DMS79 treated with DMSO at 0.1 percent for 48 hours (cell line): ENCODE measurements around the gene PSMC5.
"Not testable (repeated sequence)": the region's sequence is repeated elsewhere in the genome, so short reads cannot be mapped to it uniquely, and the experiment has no call there.

Source experiments
- DNase-seq: peaks from one replicate; lab custom pipeline; 2025; lab: John Stamatoyannopoulos, UW

Gene PSMC5

DNA sequence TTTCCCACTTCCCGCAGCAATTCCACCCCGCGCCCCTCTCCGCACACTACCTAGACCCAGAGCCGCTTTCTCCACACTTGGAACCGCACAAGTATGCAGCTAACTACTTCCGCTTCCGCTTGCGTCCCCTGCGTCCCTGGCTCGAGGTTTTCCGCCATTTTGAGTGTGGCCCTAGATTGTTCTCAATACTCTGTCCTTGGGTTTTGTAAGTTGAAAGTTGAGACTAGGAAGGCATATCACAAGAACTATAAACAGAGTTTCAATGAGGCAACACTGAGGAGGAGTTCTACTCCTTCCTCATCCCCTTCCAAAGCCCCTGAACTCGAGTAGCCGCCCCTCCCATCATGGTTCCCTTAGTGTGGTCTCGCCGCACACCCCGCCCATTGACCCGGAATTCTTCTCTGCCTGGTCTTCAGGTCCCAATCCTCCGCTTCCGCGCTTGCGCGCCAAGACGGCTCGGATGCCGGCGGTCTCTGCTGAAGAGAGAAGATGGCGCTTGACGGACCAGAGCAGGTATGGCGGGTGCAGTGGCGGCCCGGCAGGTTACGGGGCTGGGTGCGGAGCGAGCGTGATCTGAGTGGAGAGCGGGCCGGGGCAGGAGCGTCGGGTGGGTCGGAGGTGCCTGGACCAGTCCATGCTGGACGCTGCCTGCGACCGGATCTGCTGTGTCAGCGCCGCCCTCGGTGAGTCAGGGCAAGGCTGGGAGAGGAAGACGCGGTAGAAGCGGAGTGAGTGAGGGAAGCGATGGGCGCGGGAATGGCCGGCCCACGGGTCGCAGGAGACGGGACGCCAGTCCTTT, at the start of gene PSMC5, which contains the start of gene FTSJ3:
Gene PSMC5, plus strand, starts transcription at position 430 of the 799 bp plus-strand sequence. Its CDS starts 60 bp downstream, at position 490.
Gene FTSJ3, minus strand, starts transcription at position 662 of the 799 bp plus-strand sequence. CDS start 761 bp downstream, outside the sequence.
- DNase-seq: peak; percentile 89

DNA sequence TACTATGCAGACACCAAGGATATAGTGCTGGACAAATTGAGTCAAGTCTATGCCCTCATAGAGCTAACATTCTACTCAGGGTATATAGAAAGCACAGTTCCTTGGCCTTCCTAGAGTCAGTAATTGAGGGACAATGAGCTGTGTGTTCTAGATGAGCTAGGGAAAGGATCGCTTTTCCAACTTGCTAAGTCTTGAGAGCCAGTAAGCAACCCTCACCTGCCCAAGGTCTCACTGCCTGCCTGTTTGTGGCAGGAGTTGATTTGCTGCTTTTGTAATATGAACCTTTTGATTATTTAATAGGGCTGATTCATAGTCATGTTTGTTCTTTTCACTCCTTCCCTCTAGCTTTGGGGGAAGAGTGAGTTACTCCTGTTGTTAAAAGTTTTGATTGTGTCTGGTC, 46.7 kb upstream of the PSMC5 start:
- DNase-seq: no peak

DNA sequence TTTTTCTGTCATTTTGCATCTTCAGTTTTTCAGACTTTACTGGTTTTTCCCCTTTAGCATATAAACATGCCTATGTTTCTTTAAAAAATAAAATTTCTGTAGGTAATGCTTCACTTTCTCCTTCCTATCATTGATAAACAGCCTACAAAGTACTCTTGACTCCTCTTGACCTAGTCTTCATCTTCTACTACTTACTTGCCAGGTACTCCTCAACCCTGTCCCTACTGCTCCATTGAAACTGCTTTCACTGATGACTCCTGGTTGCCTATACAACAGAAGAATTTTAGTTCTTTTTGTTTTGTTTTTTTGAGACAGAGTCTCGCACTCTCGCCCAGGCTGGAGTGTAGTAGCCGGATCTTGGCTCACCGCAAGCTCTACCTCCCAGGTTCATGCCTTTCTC, 46.3 kb upstream of the PSMC5 start:
- no peak for DNase-seq

DNA sequence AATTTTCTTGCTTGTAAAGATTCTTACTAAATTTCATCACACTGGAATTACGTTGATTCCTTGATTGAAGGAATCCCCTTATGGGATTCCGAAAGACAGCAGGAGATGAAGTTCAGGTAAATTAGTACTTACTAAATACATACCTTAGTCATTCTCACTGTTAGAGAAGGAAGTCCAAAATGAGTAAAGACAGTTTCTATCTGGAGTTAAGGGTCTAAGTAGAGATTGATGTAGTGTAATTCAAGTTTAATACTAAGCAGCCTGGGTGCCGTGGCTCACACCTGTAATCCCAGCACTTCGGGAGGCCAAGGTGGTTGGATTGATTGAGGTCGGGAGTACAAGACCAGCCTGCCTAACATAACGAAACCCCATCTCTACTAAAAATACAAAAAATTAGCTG, 43.7 kb upstream of the PSMC5 start:
- no peak for DNase-seq

DNA sequence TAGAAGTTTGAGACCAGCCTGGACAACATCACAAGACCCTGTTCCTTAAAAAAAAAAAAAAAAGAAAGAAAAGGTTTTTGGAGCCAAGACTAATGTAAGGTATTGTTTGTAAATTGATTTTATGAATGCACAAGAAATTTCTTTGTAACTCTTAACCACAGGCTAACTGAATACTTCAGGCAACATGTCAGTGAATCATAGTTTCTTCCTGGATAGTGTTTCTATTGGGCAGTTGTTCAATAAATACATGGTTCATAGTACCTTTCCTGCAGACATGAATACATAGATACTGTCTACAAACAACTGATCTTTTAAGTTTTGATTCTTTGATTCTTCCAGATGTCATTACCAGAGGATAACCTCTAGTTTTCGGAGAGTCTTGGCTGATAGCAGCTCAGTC, 41.7 kb upstream of the PSMC5 start:
- DNase-seq: no peak

DNA sequence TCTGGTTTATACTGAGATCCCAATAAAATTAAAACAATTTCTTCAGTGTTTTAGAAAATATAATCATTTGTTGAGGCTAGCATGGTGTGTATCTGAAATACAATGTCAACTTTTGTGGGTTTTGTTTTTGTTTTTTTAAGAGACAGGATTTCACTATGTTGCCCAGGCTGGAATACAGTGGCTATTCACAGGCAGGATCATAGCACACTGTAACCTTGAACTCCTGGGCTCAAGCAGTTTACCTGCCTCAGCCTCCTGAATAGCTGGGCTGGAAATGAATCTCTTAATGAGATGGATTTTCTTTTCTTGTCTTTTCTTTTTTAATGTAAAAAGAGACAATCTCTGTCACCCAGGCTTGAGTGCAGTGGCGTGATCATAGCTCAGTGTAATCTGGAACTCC, 41.1 kb upstream of the PSMC5 start:
- no peak for DNase-seq

DNA sequence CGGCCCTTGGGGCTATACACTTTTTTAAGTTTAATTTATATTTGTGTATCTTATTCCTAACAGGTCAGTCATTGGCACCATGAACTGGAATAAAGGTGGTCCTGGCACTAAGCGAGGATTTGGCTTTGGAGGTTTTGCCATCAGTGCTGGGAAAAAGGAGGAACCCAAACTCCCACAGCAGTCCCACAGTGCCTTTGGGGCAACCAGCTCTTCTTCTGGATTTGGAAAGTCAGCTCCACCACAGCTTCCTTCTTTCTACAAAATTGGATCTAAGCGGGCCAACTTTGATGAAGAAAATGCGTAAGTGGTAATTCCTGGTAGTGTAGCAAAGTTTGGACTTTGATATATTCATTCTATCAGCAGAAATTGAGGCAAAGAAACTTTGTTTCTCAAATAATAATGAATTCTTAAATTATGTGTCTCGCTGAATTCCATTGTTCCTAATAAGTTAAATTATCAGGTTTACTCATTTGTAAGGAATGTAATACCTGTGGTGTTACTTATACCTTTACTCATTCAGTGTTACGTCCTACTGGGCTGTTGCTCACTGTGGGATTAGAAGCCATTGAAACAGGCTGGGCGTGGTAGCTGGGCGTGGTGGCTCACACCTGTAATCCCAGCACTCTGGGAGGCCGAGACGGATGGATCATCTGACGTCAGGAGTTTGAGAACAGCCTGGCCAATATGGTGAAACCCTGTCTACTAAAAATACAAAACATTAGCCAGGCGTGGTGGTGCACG, 40.1 kb upstream of the PSMC5 start:
- DNase-seq: no peak

DNA sequence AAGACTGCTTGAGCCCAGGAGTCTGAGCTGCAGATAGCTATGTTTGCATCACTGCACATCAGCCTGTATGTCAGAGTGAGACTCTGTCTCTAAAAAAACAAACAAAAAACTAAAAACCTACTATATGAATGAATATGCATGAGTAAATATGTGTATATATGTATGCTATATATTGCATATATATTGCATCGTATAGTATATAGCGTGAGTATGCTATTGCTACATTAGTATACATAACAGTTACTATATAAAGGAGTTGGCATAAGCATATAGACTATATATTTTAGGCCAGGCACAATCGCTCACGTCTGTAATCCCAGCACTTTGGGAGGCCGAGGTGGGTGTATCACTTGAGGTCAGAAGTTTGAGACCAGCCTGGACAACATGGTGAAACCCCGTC, 37.2 kb upstream of the PSMC5 start:
- DNase-seq: no peak

DNA sequence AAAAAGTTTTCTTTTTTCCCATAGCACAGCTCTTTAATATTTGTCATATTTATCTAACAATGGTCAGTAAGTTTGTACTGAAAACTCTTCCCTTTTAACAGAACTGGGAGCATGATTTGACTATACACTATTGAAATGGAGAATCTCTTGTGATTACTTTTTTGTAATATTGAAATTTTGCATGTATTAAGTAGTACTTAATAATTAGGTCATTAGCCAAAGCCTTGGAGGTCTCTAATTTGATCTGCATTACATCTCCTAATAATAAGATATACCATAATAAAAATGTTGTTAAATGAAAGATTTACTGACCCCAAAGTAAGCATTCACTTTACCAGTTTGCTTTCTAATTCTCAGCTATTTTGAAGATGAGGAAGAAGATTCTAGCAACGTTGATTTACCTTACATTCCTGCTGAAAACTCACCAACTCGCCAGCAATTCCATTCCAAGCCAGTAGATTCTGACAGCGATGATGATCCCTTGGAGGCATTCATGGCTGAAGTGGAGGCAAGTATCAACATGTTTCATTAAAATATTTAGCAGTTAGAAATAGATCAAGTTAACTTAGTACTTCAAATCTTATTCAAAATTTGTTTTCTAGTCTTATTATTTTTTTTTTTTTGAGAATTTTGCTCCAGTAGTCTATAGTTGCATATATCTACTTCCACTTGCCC, 35.0 kb upstream of the PSMC5 start:
- no peak for DNase-seq

DNA sequence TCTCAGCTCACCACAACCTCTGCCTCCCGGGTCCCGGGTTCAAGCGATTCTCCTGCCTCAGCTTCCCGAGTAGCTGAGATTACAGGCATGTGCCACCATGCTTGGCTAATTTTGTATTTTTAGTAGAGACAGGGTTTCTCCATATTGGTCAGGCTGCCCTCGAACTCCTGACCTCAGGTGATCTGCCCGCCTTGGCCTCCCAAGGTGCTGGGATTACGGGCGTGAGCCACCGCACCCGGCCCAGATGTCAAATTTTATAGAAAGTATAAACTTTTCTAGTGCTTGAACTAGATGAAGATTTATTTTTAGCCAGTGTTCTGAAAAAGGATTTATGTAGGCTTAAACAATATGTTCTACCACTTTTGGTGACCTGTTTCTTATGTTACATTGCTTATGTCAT, 30.9 kb upstream of the PSMC5 start:
- DNase-seq: not testable (repeated sequence)

DNA sequence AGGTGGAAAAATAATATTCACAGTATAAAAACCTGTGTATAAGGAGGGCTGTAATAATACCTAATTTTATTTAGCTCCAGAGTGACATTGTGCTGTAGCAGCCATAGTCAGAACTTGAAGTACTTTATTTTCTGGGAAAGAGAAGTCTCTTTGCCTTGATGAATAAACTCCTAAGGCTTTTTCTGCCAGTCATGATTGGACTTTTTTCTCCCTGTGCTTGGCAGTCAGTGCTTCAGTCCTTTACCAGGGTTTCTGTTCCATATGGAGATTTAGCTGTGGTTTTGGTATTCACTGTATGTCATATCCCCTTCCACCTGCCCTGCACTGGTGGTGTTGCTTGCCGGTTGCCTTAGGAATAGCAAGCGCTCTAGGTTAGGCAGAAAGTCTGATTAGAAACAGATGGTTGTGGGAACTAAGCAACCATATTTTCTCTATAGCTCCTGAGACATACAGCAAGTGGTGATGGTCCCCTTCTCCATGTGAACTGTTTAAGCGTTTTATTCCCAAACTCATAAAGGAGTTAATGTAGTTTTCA, 28.6 kb upstream of the PSMC5 start:
- DNase-seq: no peak

DNA sequence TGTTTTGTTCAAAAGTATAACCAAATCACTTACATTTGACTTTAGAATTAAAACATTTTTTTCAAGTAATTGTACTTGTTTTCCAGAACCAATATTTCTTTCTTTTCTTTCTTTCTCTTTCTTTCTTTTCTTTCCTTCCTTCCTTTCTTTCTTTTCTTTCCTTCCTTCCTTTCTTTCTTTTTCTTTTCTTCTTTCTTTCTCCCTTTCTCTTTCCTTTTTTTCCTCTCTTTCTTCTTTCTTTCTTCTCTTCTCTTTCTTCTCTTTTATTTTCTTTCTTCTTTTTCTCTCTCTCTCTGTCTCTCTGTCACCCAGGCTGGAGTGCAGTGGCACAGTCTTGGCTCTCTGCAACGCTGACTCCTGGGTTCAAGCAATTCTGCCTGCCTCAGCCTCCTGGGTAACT, 26.4 kb upstream of the PSMC5 start:
- DNase-seq: no peak

DNA sequence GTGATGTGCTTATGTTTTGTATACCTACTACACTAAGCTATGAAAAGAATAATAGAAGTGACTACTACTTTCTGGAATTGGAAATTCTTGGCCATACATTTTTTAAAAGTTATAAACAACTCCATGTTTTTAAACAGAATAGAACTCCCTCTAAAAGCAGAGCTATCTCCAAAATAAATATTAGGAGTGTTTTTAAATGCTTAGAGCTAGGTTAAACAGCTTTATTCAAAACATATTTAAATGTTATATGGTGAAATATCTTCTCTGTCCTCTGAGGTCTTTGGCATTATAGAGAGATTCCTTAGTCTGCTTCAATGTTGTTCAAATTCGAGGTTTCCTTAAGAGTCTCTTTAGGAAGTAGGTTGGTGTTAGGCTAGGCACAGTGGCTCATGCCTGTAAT, 22.9 kb upstream of the PSMC5 start:
- DNase-seq: no peak

DNA sequence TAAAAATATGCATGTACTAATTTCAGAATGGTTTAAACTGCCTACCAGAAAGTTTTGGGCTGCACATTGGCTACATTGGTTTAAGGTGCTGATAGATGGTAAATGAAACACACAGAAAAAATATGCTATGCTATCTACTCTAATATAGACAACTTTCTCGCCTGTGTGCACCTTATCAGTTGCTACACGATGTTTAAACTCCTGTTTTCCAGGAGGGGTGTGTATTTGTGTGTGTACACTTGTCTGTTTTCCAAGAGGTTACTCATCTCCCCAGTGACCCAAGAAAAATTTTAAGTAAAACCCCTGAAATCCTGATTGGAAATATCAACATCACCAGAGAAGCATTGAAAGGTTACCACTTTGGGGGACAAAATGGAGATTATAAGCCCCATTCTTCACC, 21.6 kb upstream of the PSMC5 start:
- no peak for DNase-seq

DNA sequence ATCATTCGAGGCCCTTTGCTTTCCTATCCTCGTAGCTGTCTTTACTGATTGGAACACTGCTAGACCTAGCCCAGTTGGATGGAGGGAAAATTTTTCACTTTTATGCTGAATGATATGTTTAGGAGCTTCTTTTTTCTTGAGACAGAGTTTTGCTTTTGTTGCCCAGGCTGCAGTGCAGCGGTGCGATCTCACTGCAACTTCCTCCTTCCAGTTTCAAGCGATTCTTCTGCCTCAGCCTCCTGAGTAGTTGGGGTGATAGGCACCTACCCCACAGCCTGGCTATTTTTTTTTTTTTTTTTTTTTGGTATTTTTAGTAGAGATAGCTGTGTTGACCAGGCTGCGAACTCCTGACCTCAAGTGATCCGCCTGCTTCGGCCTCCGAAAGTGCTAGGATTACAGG, 17.3 kb upstream of the PSMC5 start:
- DNase-seq: no peak

DNA sequence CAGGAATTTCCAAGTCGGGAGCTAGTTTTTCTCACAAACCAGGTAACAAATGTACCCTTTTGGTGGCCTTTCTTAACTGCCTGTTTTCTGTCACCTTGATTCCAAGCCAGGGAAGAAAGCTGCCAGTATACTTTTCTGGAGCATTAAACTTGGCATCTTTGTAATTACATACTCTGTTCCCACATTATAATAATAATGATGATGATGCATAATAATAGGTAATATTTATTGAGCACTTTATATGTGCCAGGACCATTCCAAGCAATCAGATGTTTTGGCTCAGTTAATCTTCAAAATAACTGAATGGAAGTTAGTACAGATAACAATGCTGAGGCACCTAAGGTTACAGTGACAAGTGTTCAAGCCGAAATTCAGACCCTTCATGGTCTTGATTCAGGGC, 11.1 kb upstream of the PSMC5 start:
- no peak for DNase-seq

DNA sequence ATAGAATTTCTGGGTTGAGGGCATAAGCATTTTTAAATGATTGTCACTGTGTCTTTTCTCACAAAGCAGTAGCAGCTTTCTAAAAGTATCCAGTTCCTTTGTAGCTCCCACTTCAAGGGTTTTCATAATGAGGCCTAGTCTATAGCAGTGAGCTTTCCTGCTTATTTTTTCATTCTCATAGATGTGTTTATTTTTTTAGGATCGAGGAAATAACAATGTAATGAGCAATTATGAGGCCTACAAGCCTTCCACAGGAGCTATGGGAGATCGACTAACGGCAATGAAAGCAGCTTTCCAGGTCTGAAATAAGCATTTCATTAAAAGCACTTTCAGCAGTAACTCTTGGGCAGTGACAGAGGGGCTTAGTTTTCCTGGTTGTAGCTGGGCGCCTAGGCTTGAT, 10.6 kb upstream of the PSMC5 start:
- no peak for DNase-seq

DNA sequence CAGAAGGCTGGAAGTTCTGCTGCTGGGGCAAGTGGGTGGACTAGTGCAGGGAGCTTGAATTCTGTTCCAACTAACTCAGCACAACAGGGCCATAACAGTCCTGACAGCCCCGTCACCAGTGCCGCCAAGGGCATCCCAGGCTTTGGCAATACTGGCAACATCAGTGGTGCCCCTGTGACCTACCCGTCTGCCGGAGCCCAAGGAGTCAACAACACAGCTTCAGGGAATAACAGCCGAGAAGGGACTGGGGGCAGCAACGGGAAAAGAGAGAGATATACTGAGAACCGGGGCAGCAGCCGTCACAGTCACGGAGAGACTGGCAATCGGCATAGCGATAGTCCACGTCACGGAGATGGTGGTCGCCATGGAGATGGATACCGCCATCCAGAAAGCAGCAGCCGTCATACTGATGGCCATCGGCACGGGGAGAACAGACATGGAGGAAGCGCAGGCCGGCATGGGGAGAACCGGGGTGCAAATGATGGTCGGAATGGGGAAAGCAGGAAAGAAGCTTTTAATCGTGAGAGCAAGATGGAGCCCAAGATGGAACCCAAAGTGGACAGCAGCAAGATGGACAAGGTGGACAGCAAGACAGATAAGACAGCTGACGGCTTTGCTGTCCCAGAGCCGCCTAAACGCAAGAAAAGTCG, 9.4 kb upstream of the PSMC5 start:
- no peak for DNase-seq

DNA sequence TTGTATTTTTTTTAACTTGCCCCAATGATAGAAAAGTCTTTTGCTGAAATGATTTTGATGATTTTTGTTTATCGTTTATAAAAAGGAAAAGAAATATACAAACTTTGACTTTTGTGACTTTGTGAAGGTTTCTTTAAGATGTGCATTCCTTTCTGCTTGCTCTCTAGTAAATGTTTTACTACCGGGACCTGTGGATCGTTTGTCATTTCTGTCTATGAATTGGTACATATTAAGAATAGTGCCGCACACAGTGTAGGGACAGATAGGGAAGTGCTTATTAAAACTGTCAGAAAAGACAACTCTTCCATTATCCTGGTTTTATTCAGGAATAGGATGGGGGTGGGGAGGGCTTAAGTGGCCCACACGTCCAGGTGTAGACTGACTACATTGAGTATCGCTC, 8.1 kb upstream of the PSMC5 start:
- no peak for DNase-seq

DNA sequence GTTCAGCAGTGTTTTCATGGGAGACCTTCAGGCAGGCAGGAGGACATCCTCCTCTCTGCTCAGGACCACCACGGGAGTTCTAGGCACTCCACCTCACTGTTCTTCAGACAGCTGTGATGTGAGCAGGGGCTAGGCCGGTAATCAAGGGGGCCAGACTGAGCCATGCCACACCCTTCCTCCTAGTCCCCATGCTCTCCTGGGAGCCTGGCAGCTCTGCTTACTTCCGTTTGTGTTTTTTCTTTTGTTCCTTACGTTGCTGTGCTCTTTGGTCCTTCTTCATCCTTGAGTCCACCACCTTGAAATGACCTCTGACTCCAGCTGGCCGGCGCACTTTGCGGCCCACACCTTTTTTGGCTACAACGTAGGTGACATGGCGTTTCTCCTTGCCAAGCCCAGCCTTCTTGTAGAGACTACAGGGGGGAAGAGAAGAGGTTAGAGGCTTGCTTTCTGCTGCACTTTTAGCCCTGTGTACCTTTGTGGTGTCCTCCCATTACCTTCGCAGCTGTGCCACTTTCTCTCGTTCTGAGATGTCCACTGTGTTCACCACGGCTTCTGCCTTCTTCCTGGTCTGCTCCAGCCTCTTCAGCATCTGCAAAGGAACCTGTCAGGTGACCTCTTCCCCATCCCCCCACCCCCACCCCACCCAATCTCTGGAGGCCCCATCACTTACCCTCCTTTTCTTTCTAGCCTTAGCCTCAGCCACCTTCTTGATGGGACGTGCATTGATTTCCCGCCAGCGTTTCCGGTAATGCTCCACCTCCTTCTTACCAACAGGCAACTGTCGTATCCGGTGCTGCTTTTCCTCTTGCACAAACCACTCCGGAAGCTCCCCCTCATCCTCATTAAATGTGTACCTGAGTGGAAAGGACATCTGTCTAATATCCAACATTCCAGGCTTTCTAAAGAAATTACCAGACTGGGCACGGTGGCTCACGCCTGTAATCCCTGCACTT, 7.4 kb upstream of the PSMC5 start:
- DNase-seq: no peak
